ENCODE data around the gene EIF5AL1.
"Not testable (repeated sequence)": the region's sequence is repeated elsewhere in the genome, so short reads cannot be mapped to it uniquely, and the experiment has no call there.

EIF5AL1 gene

GRCh38 chr10:79547973-79548372 is 35.6 kb downstream of the EIF5AL1 start:
- TF ChIP-seq GABPA (IDR thresholded peaks at IDR 0.05; ENCODE audit: low read depth) (no peak), POLR2AphosphoS5 (IDR thresholded peaks at IDR 0.05; ENCODE audit: low read depth) (no peak), REST (IDR thresholded peaks at IDR 0.05; ENCODE audit: insufficient replicate concordance, low read depth) (no peak), SPI1 (IDR thresholded peaks at IDR 0.05; ENCODE audit: borderline replicate concordance, low read depth) (peak; percentile 48; the same call in 1 of the 2 replicates)
- no peak overlapping the region for H3K4me3 ChIP-seq (replicated peaks; ENCODE audit: insufficient read depth, low read length)
- no peak for DNase-seq (ENCODE audit: low read depth in 1 of 2, low spot score in 1 of 2)
- H3K27ac ChIP-seq (replicated peaks): no peak overlapping the region
- no peaks in the 10 kb centered on the region for H3K27me3 ChIP-seq (ENCODE audit: insufficient read depth, poor library complexity, severe bottlenecking)

GRCh38 chr10:79552143-79552542 is 39.8 kb downstream of the EIF5AL1 start:
- DNase-seq (ENCODE audit: low read depth in 1 of 2, low spot score in 1 of 2): no peak
- Histone ChIP-seq H3K4me3 (replicated peaks; ENCODE audit: insufficient read depth, low read length) (no peak overlapping the region), H3K27ac (replicated peaks) (no peak overlapping the region), H3K27me3 (ENCODE audit: insufficient read depth, poor library complexity, severe bottlenecking) (no peaks in the 10 kb centered on the region)
- TF ChIP-seq SPI1 (IDR thresholded peaks at IDR 0.05; ENCODE audit: borderline replicate concordance, low read depth) (no peak), GABPA (IDR thresholded peaks at IDR 0.05; ENCODE audit: low read depth) (no peak)

GRCh38 chr10:79555354-79556309 is 43.3 kb downstream of the EIF5AL1 start:
- no peak for DNase-seq (ENCODE audit: low read depth in 1 of 2, low spot score in 1 of 2)
- Histone ChIP-seq H3K4me3 (replicated peaks; ENCODE audit: insufficient read depth, low read length) (no peak overlapping the region), H3K27ac (replicated peaks) (no peak overlapping the region), H3K27me3 (ENCODE audit: insufficient read depth, poor library complexity, severe bottlenecking) (no peaks in the 10 kb centered on the region)
- TF ChIP-seq REST (IDR thresholded peaks at IDR 0.05; ENCODE audit: insufficient replicate concordance, low read depth): no peak
- TF ChIP-seq GABPA (IDR thresholded peaks at IDR 0.05; ENCODE audit: low read depth): no peak
- no peak for TF ChIP-seq POLR2AphosphoS5 (IDR thresholded peaks at IDR 0.05; ENCODE audit: low read depth)
- TF ChIP-seq SPI1 (IDR thresholded peaks at IDR 0.05; ENCODE audit: borderline replicate concordance, low read depth): no peak
- no peak for TF ChIP-seq CTCF (IDR thresholded peaks at IDR 0.05; ENCODE audit: insufficient read depth, low read length)

- H3K27me3 ChIP-seq (ENCODE audit: insufficient read depth, poor library complexity, severe bottlenecking); H3K27ac ChIP-seq (replicated peaks); DNase-seq (ENCODE audit: low read depth in 1 of 2, low spot score in 1 of 2); H3K4me3 ChIP-seq (replicated peaks; ENCODE audit: insufficient read depth, low read length): not testable (repeated sequence)
Observed at GRCh38 chr10:79556961-79557360, 44.6 kb downstream of the EIF5AL1 start.

- no peak for DNase-seq (ENCODE audit: low read depth in 1 of 2, low spot score in 1 of 2)
- TF ChIP-seq GABPA (IDR thresholded peaks at IDR 0.05; ENCODE audit: low read depth) (no peak), REST (IDR thresholded peaks at IDR 0.05; ENCODE audit: insufficient replicate concordance, low read depth) (no peak), SPI1 (IDR thresholded peaks at IDR 0.05; ENCODE audit: borderline replicate concordance, low read depth) (no peak), CTCF (IDR thresholded peaks at IDR 0.05; ENCODE audit: insufficient read depth, low read length) (no peak), POLR2AphosphoS5 (IDR thresholded peaks at IDR 0.05; ENCODE audit: low read depth) (no peak)
- Histone ChIP-seq H3K27me3 (ENCODE audit: insufficient read depth, poor library complexity, severe bottlenecking) (peaks cover 2% of the 10 kb centered on the region), H3K27ac (replicated peaks) (no peak overlapping the region), H3K4me3 (replicated peaks; ENCODE audit: insufficient read depth, low read length) (no peak overlapping the region)
Observed at GRCh38 chr10:79559726-79560125, 47.4 kb downstream of the EIF5AL1 start.

Measured in HL-60 (cell line).